ENCODE results near the gene PCDHB9.
"Not testable (repeated sequence)": the region's sequence is repeated elsewhere in the genome, so short reads cannot be mapped to it uniquely, and the experiment has no call there.

- not testable (repeated sequence) for TF ChIP-seq SNAI2 (CRISPR knock-in tag; IDR thresholded peaks at IDR 0.05); CREB5 (CRISPR knock-in tag; IDR thresholded peaks at IDR 0.05; ENCODE audit: low read depth); ISL1 (CRISPR knock-in tag; IDR thresholded peaks at IDR 0.05); POU6F1 (CRISPR knock-in tag; IDR thresholded peaks at IDR 0.05; ENCODE audit: borderline replicate concordance, low read depth); ZFP30 (CRISPR knock-in tag; IDR thresholded peaks at IDR 0.05); GLIS3 (CRISPR knock-in tag; IDR thresholded peaks at IDR 0.05); PATZ1 (CRISPR knock-in tag; IDR thresholded peaks at IDR 0.05; ENCODE audit: borderline replicate concordance)
These were observed 28.5 kb downstream of the PCDHB9 start for GRCh38 chr5:141215504-141215903.
